Esophagus squamous epithelium (tissue), 4 donors: ENCODE measurements around the gene FAM227B.

Experiments used
- CTCF ChIP-seq, 6 experiments: fragments of 450-650 bp in 4 of 6; fragments of 200-600 bp in 2 of 6; sonication (generic) in 2 of 6; IDR thresholded peaks; one replicate each; pipeline ENCODE4 v1.5.1; 2016 to 2019; ENCODE audit warnings: antibody characterized with exemption in 6 of 6, mild to moderate bottlenecking in 4 of 6, moderate library complexity in 4 of 6
- POLR2A ChIP-seq, 4 donors: fragments of 450-650 bp; IDR thresholded peaks; one replicate each; pipeline ENCODE4 v1.6.1; 2017; ENCODE audit warnings: antibody characterized with exemption in 4 of 4, mild to moderate bottlenecking in 4 of 4, moderate library complexity in 3 of 4

DNA sequence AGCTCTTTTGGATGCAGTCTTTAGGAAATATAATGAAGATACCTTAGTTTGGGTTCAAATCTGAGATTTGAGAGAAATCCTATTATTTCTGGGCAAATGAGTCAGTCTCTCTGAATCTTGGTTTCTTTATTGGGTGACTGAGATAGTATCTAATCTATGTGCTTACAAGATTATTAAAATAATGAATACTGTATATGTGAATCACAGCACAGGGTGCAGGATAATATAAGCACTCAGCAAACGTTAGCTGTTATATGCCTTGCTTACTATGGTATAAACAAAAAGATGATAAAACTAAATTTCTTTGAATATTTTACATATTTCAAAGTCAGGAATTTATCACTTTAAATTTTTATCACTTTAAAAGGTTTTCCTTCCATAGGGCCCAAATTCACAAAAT, 168.0 kb downstream of the FAM227B start:
- TF ChIP-seq POLR2A (IDR thresholded peaks at IDR 0.05) (no peak), CTCF (IDR thresholded peaks at IDR 0.05) (no peak)
